ENCODE results near the gene FLRT2.

FLRT2 gene

GRCh38 chr14:85686908-85687307, 157.0 kb downstream of the FLRT2 start:
- DNase-seq, result no peak

GRCh38 chr14:85687456-85687855, 157.5 kb downstream of the FLRT2 start:
- DNase-seq, result no peak

- DNase-seq, result no peak
Observed at GRCh38 chr14:85688006-85688405, 158.1 kb downstream of the FLRT2 start.

GRCh38 chr14:85695300-85695699, 165.4 kb downstream of the FLRT2 start:
- no peak for DNase-seq

GRCh38 chr14:85701116-85701515, 171.2 kb downstream of the FLRT2 start:
- no peak for DNase-seq

GRCh38 chr14:85701763-85702162, 171.8 kb downstream of the FLRT2 start:
- DNase-seq, result no peak

- DNase-seq, result no peak
Observed at GRCh38 chr14:85702191-85702590, 172.2 kb downstream of the FLRT2 start.

GRCh38 chr14:85702997-85703396, 173.1 kb downstream of the FLRT2 start:
- DNase-seq, result no peak
